Endodermal cell (in vitro differentiated cells): ENCODE measurements around the gene MAML2. TPM values are rescaled to one million over a fixed set of nuclear protein-coding genes. Genes with fewer than 3 reads are reported as not detected.
A peak's percentile ranks its signal among the peaks of the same experiment; 100 is the strongest.

Experiments used
- DNase-seq: peaks from one replicate; pipeline ENCODE4 v3.0.0-alpha.2; 2017
- H3K27ac ChIP-seq: 2 replicates; pipeline ENCODE4 v1.5.1; 2013; ENCODE audit warnings: mild to moderate bottlenecking, low read depth, low read length, moderate library complexity
- H3K27me3 ChIP-seq: 2 replicates; pipeline ENCODE4 v1.6.1; 2013; ENCODE audit warnings: mild to moderate bottlenecking, low read length, moderate library complexity; ENCODE audit not compliant: insufficient read depth, control insufficient read depth, poor library complexity, severe bottlenecking
- H3K36me3 ChIP-seq: 2 replicates; pipeline ENCODE4 v1.7.0; 2013; ENCODE audit warnings: mild to moderate bottlenecking, low read length, moderate library complexity; ENCODE audit not compliant: control insufficient read depth, insufficient read depth
- H3K4me1 ChIP-seq: one replicate; pipeline ENCODE4 v1.7.0; 2013; ENCODE audit warnings: low read length; ENCODE audit not compliant: control insufficient read depth, insufficient read depth
- H3K4me3 ChIP-seq: 2 replicates; pipeline ENCODE4 v1.5.1; 2013; ENCODE audit warnings: mild to moderate bottlenecking, low read length, moderate library complexity
- H3K9ac ChIP-seq: 2 replicates; pipeline ENCODE4 v1.6.1; 2013; ENCODE audit warnings: mild to moderate bottlenecking, low read length, moderate library complexity; ENCODE audit not compliant: poor library complexity, severe bottlenecking; ENCODE audit errors: extremely low read depth
- H3K9me3 ChIP-seq: 2 replicates; pipeline ENCODE4 v1.6.1; 2013; ENCODE audit warnings: mild to moderate bottlenecking, low read length, moderate library complexity; ENCODE audit not compliant: control insufficient read depth
- H3K27ac Mint-ChIP-seq: 2 replicates; pipeline ENCODE4 v1.8.0; 2020; ENCODE audit warnings: mixed read lengths
- H3K27me3 Mint-ChIP-seq: 2 replicates; pipeline ENCODE4 v1.8.0; 2021; ENCODE audit warnings: mild to moderate bottlenecking, mixed read lengths; ENCODE audit not compliant: insufficient read depth
- H3K36me3 Mint-ChIP-seq: 2 replicates; pipeline ENCODE4 v1.8.0; 2020; ENCODE audit warnings: low read depth, mixed read lengths
- H3K4me1 Mint-ChIP-seq: 2 replicates; pipeline ENCODE4 v1.8.0; 2020; ENCODE audit warnings: mixed read lengths
- H3K4me3 Mint-ChIP-seq: 2 replicates; pipeline ENCODE4 v1.8.0; 2020; ENCODE audit warnings: mild to moderate bottlenecking, moderate library complexity, mixed read lengths
- H3K9me3 Mint-ChIP-seq: 2 replicates; pipeline ENCODE4 v1.8.0; 2020; ENCODE audit warnings: mild to moderate bottlenecking, mixed read lengths
- WGBS, 2 experiments: methylation state at CpG; one replicate each; pipeline versions ENCODE4 v1.1.5 to v1.1.7; 2013; ENCODE audit warnings: missing lambda C conversion rate in 2 of 2, mixed read lengths in 1 of 2; ENCODE audit not compliant: insufficient coverage in 1 of 2, insufficient read length in 1 of 2; 5-methylcytosine and 5-hydroxymethylcytosine counted together
- total RNA-seq, 2 donors: library from RNA; stranded (reverse); fragmentation: NEBNext Ultra II Directional in 1 of 2; extraction: Animal tissue kit (Norgen Biotek cat#: 25700) in 1 of 2; gene quantifications; 2 replicates in 1 of 2; 3 replicates in 1 of 2; pipeline ENCODE4 v1.2.1, GENCODE V29; 2021
- TF ChIP-seq, protein P1 (sequence below): fragments of 200-600 bp; sonication (generic); conservative IDR thresholded peaks from 2 replicates; pipeline ENCODE4 v1.5.0; 2021; ENCODE audit warnings: antibody characterized with exemption, mild to moderate bottlenecking

MAML2 gene
- total RNA-seq, 2 donors from 2014 or later, result 6.6 to 8.0 TPM

DNA sequence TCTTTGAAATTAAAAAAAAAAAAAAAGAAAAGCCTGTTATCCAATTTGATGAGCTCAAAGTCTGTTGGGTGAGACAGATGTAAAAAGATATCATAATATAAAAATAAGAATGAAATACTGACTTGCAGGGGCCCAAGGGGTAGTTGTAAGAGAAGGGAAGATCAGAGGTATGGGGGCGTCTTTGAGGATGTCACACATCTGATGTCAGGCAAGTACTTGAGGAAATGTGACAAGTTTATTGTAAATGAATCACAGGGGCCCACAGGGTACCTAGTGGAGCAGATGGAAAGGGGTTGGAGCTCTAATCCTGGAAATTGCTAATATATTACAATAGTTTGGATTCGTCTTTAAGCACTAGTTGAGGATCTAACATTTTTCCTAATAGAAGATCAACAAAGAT is 131.6 kb downstream of the MAML2 start:
- 60% methylated on average over 1 to 2 of the region's 2 CpGs for WGBS, 2 experiments
- Histone ChIP-seq H3K36me3 (no peaks in the 10 kb centered on the region), H3K27ac (no peak overlapping the region), H3K27me3 (no peaks in the 10 kb centered on the region), H3K4me1 (peaks cover 12% of the 10 kb centered on the region), H3K9ac (peak overlapping the region; percentile 22), H3K9me3 (no peaks in the 10 kb centered on the region), H3K4me3 (peak overlapping the region; percentile 43)
- TF ChIP-seq, protein P1, sequence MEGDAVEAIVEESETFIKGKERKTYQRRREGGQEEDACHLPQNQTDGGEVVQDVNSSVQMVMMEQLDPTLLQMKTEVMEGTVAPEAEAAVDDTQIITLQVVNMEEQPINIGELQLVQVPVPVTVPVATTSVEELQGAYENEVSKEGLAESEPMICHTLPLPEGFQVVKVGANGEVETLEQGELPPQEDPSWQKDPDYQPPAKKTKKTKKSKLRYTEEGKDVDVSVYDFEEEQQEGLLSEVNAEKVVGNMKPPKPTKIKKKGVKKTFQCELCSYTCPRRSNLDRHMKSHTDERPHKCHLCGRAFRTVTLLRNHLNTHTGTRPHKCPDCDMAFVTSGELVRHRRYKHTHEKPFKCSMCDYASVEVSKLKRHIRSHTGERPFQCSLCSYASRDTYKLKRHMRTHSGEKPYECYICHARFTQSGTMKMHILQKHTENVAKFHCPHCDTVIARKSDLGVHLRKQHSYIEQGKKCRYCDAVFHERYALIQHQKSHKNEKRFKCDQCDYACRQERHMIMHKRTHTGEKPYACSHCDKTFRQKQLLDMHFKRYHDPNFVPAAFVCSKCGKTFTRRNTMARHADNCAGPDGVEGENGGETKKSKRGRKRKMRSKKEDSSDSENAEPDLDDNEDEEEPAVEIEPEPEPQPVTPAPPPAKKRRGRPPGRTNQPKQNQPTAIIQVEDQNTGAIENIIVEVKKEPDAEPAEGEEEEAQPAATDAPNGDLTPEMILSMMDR, result no peak
- H3K27me3 Mint-ChIP-seq, result no peaks in the 10 kb centered on the region
- DNase-seq, result no peak
- no peaks in the 10 kb centered on the region for H3K9me3 Mint-ChIP-seq
- no peak overlapping the region for H3K4me3 Mint-ChIP-seq
- peak overlapping the region; percentile 54 for H3K27ac Mint-ChIP-seq
- no peaks in the 10 kb centered on the region for H3K36me3 Mint-ChIP-seq
- peaks cover 62% of the 10 kb centered on the region for H3K4me1 Mint-ChIP-seq

DNA sequence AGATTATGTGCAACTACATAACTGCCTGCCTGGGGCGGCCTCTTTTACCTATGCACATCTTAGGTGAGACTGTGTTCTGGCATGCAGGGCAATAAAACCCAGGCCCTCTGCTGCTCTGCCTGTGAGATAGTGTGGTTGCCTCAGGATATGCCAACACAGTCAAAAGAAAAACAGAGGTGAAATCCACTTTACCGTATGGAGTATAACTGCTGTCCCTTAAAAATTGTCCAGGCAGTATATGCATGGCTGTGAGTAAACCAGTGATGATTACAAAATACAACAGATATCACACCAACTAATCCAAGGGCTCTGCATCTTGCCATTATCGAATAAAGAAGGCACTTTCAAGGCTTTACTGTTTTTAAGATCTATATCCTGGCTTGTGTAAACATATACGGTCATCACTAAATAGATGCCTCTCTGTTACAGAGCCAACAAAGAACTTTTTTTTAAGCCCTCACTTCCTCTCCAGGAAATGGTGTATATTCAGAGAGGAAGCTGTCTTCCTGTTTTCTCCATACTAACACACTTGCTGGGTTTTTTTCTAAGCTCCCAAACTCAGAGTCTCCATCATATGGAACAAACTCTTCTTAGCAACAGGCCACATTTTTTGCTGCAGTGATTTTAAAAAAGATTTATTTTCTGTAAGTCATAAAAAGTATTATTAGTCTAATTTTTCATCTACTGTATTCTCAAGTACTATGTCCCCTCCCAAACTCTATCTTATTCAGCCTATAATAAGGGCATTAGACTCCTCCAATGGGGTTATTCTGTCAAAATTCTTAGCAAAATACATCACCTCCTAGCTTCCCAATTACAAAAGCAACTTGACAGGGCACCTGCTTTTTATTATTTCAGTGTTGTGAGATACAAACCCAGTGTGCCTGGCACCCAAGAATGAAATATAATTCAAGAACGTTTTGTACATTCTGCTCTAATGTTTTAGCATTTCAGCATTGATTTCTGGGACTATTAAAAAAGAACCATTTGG is 135.2 kb downstream of the MAML2 start:
- Mint-ChIP-seq H3K9me3 (no peaks in the 10 kb centered on the region), H3K27me3 (no peaks in the 10 kb centered on the region), H3K4me1 (peaks cover 53% of the 10 kb centered on the region), H3K4me3 (no peak overlapping the region), H3K27ac (no peak overlapping the region), H3K36me3 (no peaks in the 10 kb centered on the region)
- Histone ChIP-seq H3K9me3 (no peaks in the 10 kb centered on the region), H3K27ac (no peak overlapping the region), H3K4me1 (peaks cover 3% of the 10 kb centered on the region), H3K4me3 (no peak overlapping the region), H3K9ac (no peak overlapping the region), H3K36me3 (no peaks in the 10 kb centered on the region), H3K27me3 (no peaks in the 10 kb centered on the region)
- no peak for DNase-seq
- TF ChIP-seq, protein P1, result no peak
- WGBS, 2 experiments, result 84 to 92% methylated on average over 4 to 5 of the region's 5 CpGs

DNA sequence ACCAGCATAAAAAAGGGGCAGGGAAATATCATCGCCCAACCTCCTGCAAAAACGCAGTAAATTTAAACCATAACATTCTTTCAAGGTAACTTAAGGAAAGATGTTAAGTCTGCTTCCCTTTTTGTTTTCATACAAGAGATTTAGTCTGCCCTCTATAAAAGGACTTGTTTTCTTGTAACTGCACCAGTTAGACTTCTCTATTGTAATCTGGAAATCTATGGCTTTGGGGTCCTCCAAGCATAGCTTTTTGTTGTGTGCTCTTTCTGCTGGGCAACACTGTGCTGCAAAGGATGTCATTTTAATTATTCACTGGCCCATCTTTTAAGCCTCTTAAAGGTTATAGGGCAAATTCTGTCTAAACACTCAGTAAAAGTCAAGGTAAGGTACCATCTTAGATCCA is 136.0 kb downstream of the MAML2 start:
- H3K4me3 Mint-ChIP-seq, result no peak overlapping the region
- H3K27ac Mint-ChIP-seq, result no peak overlapping the region
- H3K9me3 ChIP-seq, result no peaks in the 10 kb centered on the region
- 91 to 93% methylated on average over 2 of the region's 2 CpGs for WGBS, 2 experiments
- TF ChIP-seq, protein P1, result no peak
- H3K36me3 ChIP-seq, result no peaks in the 10 kb centered on the region
- H3K36me3 Mint-ChIP-seq, result no peaks in the 10 kb centered on the region
- H3K9ac ChIP-seq, result no peak overlapping the region
- no peak overlapping the region for H3K4me3 ChIP-seq
- no peak overlapping the region for H3K27ac ChIP-seq
- H3K4me1 ChIP-seq, result peaks cover 2% of the 10 kb centered on the region
- no peaks in the 10 kb centered on the region for H3K27me3 ChIP-seq
- no peak for DNase-seq
- H3K4me1 Mint-ChIP-seq, result peaks cover 48% of the 10 kb centered on the region
- H3K27me3 Mint-ChIP-seq, result no peaks in the 10 kb centered on the region
- no peaks in the 10 kb centered on the region for H3K9me3 Mint-ChIP-seq
